Ishikawa (cell line): ENCODE measurements around the gene ARHGAP12.

ENCODE experiments used
- CEBPB ChIP-seq: IDR thresholded peaks from 2 replicates; pipeline ENCODE4 v1.6.1; 2012
- CREB1 ChIP-seq: IDR thresholded peaks from 2 replicates; pipeline ENCODE4 v1.6.1; 2012; ENCODE audit warnings: low read depth
- EGR1 ChIP-seq: IDR thresholded peaks from 2 replicates; pipeline ENCODE4 v1.6.1; 2012
- EP300 ChIP-seq: IDR thresholded peaks from 2 replicates; pipeline ENCODE4 v1.6.1; 2012; ENCODE audit warnings: borderline replicate concordance
- FOXM1 ChIP-seq: IDR thresholded peaks from 2 replicates; pipeline ENCODE4 v1.6.1; 2012; ENCODE audit warnings: low read depth, borderline replicate concordance
- NFIC ChIP-seq: IDR thresholded peaks from 2 replicates; pipeline ENCODE4 v1.6.1; 2012
- TAF1 ChIP-seq: IDR thresholded peaks from 2 replicates; pipeline ENCODE4 v1.6.1; 2012; ENCODE audit warnings: low read depth, mild to moderate bottlenecking
- TCF12 ChIP-seq: IDR thresholded peaks from 2 replicates; pipeline ENCODE4 v1.6.1; 2012; ENCODE audit warnings: low read depth
- TEAD4 ChIP-seq: IDR thresholded peaks from 2 replicates; pipeline ENCODE4 v1.6.1; 2012
- YY1 ChIP-seq: IDR thresholded peaks from 2 replicates; pipeline ENCODE4 v1.6.1; 2012; ENCODE audit warnings: low read depth
- ZBTB7A ChIP-seq: IDR thresholded peaks from 2 replicates; pipeline ENCODE4 v1.6.1; 2012; ENCODE audit warnings: low read depth
- TF ChIP-seq, protein P1 (sequence below): IDR thresholded peaks from 2 replicates; pipeline ENCODE4 v1.6.1; 2012; ENCODE audit warnings: low read depth, mild to moderate bottlenecking
- TF ChIP-seq, protein P2 (sequence below): IDR thresholded peaks from 2 replicates; pipeline ENCODE4 v1.6.1; 2012
- TF ChIP-seq, protein P3 (sequence below): IDR thresholded peaks from 2 replicates; pipeline ENCODE4 v1.6.1; 2012

The ARHGAP12 gene

DNA sequence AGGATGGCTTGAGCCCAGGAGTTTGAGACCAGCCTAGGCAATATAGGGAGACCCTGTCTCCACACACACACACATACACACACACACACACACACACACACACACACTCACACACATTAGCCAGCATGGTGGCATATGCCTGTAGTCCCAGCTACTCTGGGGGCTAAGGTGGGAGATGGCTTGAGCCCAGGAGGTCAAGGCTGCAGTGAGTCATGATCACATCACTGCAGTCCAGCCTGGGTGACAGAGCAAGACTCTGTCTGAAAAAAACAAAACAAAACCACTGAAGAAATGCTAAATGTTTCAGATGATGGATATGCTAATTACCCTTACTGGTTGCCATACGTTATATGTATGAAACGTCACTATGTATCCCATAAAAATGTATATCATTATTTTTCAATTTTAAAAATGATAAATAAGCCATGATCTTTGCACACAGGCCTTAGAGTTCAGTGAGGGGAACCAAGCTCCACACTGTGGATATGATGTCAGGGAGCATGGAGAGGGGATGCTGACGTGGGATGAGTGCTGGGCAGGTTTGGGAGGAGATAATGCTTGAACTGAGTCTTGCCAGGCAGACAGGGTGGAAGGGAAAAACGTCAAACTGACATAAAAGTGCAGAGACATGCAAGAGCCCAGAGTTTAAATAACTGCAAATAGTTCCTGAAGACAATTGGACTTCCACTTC lies 45.9 kb upstream of the ARHGAP12 start:
- TF ChIP-seq CEBPB: no peak
- TF ChIP-seq EGR1: no peak
- no peak for TF ChIP-seq YY1
- TF ChIP-seq, protein P1, sequence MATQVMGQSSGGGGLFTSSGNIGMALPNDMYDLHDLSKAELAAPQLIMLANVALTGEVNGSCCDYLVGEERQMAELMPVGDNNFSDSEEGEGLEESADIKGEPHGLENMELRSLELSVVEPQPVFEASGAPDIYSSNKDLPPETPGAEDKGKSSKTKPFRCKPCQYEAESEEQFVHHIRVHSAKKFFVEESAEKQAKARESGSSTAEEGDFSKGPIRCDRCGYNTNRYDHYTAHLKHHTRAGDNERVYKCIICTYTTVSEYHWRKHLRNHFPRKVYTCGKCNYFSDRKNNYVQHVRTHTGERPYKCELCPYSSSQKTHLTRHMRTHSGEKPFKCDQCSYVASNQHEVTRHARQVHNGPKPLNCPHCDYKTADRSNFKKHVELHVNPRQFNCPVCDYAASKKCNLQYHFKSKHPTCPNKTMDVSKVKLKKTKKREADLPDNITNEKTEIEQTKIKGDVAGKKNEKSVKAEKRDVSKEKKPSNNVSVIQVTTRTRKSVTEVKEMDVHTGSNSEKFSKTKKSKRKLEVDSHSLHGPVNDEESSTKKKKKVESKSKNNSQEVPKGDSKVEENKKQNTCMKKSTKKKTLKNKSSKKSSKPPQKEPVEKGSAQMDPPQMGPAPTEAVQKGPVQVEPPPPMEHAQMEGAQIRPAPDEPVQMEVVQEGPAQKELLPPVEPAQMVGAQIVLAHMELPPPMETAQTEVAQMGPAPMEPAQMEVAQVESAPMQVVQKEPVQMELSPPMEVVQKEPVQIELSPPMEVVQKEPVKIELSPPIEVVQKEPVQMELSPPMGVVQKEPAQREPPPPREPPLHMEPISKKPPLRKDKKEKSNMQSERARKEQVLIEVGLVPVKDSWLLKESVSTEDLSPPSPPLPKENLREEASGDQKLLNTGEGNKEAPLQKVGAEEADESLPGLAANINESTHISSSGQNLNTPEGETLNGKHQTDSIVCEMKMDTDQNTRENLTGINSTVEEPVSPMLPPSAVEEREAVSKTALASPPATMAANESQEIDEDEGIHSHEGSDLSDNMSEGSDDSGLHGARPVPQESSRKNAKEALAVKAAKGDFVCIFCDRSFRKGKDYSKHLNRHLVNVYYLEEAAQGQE: no peak
- TF ChIP-seq TEAD4: no peak
- TF ChIP-seq EP300: no peak

DNA sequence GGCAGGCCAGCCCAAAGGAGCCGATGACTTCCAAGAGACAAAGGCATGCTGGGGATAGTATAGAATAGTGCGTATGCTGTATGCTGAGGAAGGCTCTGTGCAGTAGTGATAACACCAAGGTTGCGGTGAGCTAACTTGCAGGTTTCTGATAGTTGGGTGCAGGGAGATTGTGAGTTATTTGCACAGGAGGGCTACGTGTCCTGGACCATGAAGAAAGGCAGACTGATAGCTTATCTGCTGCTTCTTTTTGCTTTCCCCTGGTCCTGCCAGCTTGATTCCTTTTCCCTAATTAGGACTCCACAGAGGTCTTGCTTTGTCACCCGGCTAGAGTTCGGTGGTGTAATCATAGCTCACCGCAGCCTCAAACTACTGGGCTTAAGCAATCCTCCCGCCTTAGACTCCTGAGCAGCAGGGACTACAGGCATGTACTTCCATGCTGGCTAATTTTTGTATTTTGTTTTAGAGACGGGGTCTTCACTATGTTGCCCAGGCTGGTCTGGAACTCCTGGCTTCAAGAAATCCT lies 43.9 kb upstream of the ARHGAP12 start:
- TF ChIP-seq, protein P2, sequence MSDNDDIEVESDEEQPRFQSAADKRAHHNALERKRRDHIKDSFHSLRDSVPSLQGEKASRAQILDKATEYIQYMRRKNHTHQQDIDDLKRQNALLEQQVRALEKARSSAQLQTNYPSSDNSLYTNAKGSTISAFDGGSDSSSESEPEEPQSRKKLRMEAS: no peak
- TF ChIP-seq TAF1 (no peak), NFIC (no peak), EGR1 (no peak), FOXM1 (no peak), TEAD4 (no peak), YY1 (no peak), TCF12 (no peak)

DNA sequence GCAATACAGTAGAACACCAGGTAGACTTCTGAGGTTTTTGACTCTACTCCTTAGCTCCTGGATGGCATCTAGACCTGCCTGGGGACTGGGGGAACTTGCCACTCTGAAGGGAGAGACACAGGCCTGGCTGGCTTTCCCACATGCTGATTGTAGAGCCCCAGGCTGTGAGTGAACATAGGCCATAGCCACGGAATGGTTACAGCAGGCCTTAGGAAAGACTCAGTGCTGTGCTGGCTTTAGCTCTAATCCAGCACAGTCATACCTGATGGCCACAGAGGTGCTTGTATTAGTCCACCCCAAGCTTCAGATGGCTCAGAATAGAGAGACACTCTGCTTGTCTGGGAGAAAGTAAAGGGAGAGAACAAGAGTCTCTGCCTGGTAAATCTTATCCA lies 35.0 kb upstream of the ARHGAP12 start:
- TF ChIP-seq EP300 (no peak), YY1 (no peak)
- TF ChIP-seq, protein P1: no peak

DNA sequence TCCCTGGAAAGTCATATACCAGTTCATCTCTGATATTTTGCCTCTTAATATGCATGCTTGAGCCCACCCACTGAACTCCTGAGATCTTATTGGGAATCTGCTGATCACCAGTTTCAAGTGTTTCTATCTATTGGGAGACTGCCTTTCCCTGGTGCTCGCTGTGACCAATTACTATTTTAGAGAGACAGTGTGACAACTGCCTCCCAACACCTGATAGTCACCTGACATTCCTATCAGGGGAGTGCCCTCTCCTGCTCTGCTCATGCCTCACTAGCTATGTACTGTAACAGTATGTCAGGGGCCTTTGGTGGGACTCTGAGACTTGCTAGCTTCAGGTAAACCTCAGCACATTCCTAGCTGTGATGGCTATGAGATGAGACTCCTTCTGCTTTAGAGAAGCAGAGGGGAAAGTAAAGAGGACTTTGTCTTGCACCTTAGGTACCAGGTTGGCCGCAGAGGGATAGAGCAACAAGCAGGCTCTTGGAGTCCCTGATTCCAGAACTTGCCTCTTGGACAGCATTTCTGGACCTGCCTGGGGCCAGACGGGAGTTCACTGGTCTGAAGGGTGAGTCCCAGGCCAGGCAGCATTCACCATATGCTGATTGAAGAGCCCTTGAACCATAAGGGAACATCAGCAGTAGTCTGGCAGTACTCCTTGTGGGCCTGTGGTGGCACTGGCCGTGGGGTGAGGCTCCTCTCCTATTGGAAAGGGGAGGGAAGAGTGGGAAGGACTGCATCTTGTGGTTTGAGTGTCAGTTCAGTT lies 34.4 kb upstream of the ARHGAP12 start:
- TF ChIP-seq, protein P1: peak; percentile 53; the same call in 1 of the 2 replicates
- TF ChIP-seq, protein P3, sequence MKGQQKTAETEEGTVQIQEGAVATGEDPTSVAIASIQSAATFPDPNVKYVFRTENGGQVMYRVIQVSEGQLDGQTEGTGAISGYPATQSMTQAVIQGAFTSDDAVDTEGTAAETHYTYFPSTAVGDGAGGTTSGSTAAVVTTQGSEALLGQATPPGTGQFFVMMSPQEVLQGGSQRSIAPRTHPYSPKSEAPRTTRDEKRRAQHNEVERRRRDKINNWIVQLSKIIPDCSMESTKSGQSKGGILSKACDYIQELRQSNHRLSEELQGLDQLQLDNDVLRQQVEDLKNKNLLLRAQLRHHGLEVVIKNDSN: peak; percentile 60
- TF ChIP-seq FOXM1 (no peak), ZBTB7A (no peak), YY1 (no peak), CREB1 (no peak), EP300 (no peak; the same call in 1 of the 2 replicates)
- TF ChIP-seq, protein P2: no peak

DNA sequence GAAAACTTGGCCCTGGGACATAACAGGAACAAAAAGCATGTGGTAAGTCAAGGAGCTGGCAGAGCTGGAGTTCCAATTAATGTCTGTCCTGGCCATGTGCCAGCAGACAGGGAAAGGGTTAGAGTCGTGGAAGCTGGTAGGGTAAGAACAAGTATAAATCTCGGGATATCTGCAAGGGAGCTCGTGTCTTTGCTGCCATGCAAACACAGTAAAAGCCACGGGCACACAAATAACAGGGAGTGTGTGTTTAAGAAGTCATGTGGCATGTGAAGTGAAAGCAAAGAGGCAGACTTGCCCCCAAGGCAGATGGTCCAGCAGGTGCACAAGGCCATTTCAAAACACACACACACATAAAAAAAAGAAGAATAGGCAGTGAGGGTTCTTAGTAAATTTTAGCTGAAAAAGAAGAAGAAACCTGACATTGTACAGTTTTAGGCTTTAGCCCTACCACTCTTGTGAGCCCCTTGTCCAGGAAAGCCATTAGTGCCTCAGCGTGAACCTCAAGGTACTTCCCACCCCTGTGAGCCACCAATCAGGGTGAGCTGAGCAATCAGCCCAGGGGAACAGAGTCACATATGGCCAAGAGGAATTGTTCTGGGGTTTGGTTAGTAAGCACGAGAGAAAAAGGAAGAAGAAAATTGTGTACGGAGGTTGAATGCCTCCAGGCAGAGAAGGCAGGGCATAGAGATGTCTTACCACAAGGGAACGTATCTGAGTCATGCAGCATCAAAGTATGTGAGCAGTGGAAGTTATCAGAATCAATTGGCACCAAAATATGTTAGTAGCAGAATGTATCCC lies 32.8 kb upstream of the ARHGAP12 start:
- TF ChIP-seq TCF12 (no peak), NFIC (0 out of 2 replicates have a peak, but pooled peaks have one; percentile 37)
